CD14-positive monocyte (primary cell): Measurements from ENCODE around the gene CELSR1. TPM values are rescaled to one million over a fixed set of nuclear protein-coding genes. Genes with fewer than 3 reads are reported as not detected.

Experiments
- DNase-seq, 3 donors: peaks; one replicate each; pipeline ENCODE4 v3.0.0-alpha.2; 2011 to 2022
- H2AFZ ChIP-seq: 2 replicates; pipeline ENCODE4 v1.6.0; 2012; ENCODE audit warnings: mild to moderate bottlenecking, low read depth, low read length, inconsistent platforms; ENCODE audit not compliant: insufficient read depth, poor library complexity, severe bottlenecking
- H3K27ac ChIP-seq, 2 donors: 1 replicate in 1 of 2; 2 replicates in 1 of 2; pipeline ENCODE4 v1.5.1; 2012 to 2013; ENCODE audit warnings: low read length in 2 of 2, control low read depth in 1 of 2, inconsistent platforms in 1 of 2, low read depth in 1 of 2, mild to moderate bottlenecking in 1 of 2
- H3K27me3 ChIP-seq, 2 donors: one replicate each; pipeline versions ENCODE4 v1.6.0 to v1.6.1; 2011 to 2013; ENCODE audit warnings: low read length in 2 of 2; ENCODE audit not compliant: control insufficient read depth in 2 of 2, insufficient read depth in 2 of 2
- H3K36me3 ChIP-seq, 2 donors: replicated peaks in 1 of 2; 1 replicate in 1 of 2; 2 replicates in 1 of 2; pipeline versions ENCODE4 v1.5.1 to v1.6.1; 2012 to 2013; ENCODE audit warnings: low read length in 2 of 2, control low read depth in 1 of 2, inconsistent platforms in 1 of 2, mild to moderate bottlenecking in 1 of 2; ENCODE audit not compliant: insufficient read depth in 2 of 2, control insufficient read depth in 1 of 2
- H3K4me1 ChIP-seq, 2 donors: 1 replicate in 1 of 2; 2 replicates in 1 of 2; pipeline versions ENCODE4 v1.5.1 to v1.6.1; 2012 to 2013; ENCODE audit warnings: low read length in 2 of 2, control low read depth in 1 of 2, inconsistent platforms in 1 of 2, mild to moderate bottlenecking in 1 of 2, moderate library complexity in 1 of 2; ENCODE audit not compliant: insufficient read depth in 2 of 2, control insufficient read depth in 1 of 2
- H3K4me2 ChIP-seq: replicated peaks from 2 replicates; pipeline ENCODE3; 2012; ENCODE audit warnings: low read length, moderate library complexity, mild to moderate bottlenecking; ENCODE audit not compliant: poor library complexity, severe bottlenecking; ENCODE audit errors: extremely low read depth
- H3K4me3 ChIP-seq, 3 experiments: fragments of 200-600 bp in 1 of 3; sonication (generic) in 1 of 3; replicated peaks in 1 of 3; 1 replicate in 2 of 3; 2 replicates in 1 of 3; pipeline ENCODE4 v1.5.1; 2011 to 2013; ENCODE audit warnings: low read length in 3 of 3, mild to moderate bottlenecking in 3 of 3, control low read depth in 2 of 3, low read depth in 2 of 3, inconsistent platforms in 1 of 3, moderate library complexity in 1 of 3
- H3K79me2 ChIP-seq: 2 replicates; pipeline ENCODE4 v1.6.0; 2012; ENCODE audit warnings: mild to moderate bottlenecking, control low read depth, inconsistent platforms, low read length, moderate library complexity; ENCODE audit not compliant: insufficient read depth
- H3K9ac ChIP-seq: 2 replicates; pipeline ENCODE4 v1.6.0; 2017; ENCODE audit warnings: low read length, mild to moderate bottlenecking; ENCODE audit not compliant: insufficient read depth, poor library complexity, severe bottlenecking
- H3K9me3 ChIP-seq, 2 donors: replicated peaks in 1 of 2; 1 replicate in 1 of 2; 2 replicates in 1 of 2; pipeline versions ENCODE4 v1.5.1 to v1.6.1; 2012 to 2013; ENCODE audit warnings: low read length in 2 of 2, control low read depth in 1 of 2; ENCODE audit not compliant: control insufficient read depth in 1 of 2, insufficient read depth in 1 of 2
- H4K20me1 ChIP-seq: 2 replicates; pipeline ENCODE4 v1.6.0; 2012; ENCODE audit warnings: mild to moderate bottlenecking, low read length, control low read depth, moderate library complexity; ENCODE audit not compliant: insufficient read depth
- H3K27ac Mint-ChIP-seq, 7 donors: one replicate each; pipeline ENCODE4 v1.8.0; 2020; ENCODE audit warnings: mild to moderate bottlenecking in 7 of 7, mixed read lengths in 7 of 7, moderate library complexity in 6 of 7, inconsistent platforms in 2 of 7
- H3K27me3 Mint-ChIP-seq, 3 donors: one replicate each; pipeline ENCODE4 v1.8.0; 2021 to 2022; ENCODE audit warnings: low read depth in 3 of 3, mild to moderate bottlenecking in 3 of 3, mixed read lengths in 3 of 3, moderate library complexity in 3 of 3, inconsistent platforms in 1 of 3
- H3K36me3 Mint-ChIP-seq, 2 donors: one replicate each; pipeline ENCODE4 v1.8.0; 2020; ENCODE audit warnings: mixed read lengths in 2 of 2, inconsistent platforms in 1 of 2, mild to moderate bottlenecking in 1 of 2
- H3K4me1 Mint-ChIP-seq: one replicate; pipeline ENCODE4 v1.8.0; 2020; ENCODE audit warnings: mild to moderate bottlenecking, mixed read lengths
- H3K4me3 Mint-ChIP-seq, 2 donors: one replicate each; pipeline ENCODE4 v1.8.0; 2020; ENCODE audit warnings: mild to moderate bottlenecking in 2 of 2, mixed read lengths in 2 of 2, moderate library complexity in 1 of 2
- H3K9me3 Mint-ChIP-seq, 7 donors: one replicate each; pipeline ENCODE4 v1.8.0; 2020 to 2022; ENCODE audit warnings: mixed read lengths in 7 of 7, mild to moderate bottlenecking in 6 of 7, moderate library complexity in 6 of 7, inconsistent platforms in 2 of 7
- WGBS: methylation state at CpG from one replicate; pipeline ENCODE4 v1.1.5; 2013; ENCODE audit warnings: missing lambda C conversion rate; ENCODE audit not compliant: insufficient coverage; 5-methylcytosine and 5-hydroxymethylcytosine counted together
- intact Hi-C, 2 donors: fragments of 100-400 bp; cut with micrococcal nuclease; formaldehyde crosslinking; loops; one replicate each; pipeline versions ENCODE4 v1.15.0 to v1.15.1; 2023
- polyA plus RNA-seq, 3 donors: library from polyadenylated mRNA; depleted of rRNA in 1 of 3; unstranded in 2 of 3; stranded (reverse) in 1 of 3; fragments of 300-500 nt in 2 of 3; fragments of >200 nt in 1 of 3; fragmentation: Illumina TruSeq in 2 of 3; gene quantifications; 1 replicate in 2 of 3; 2 replicates in 1 of 3; pipeline ENCODE4 v1.2.3, GENCODE V29; 2012 to 2021
- TF ChIP-seq, protein P1 (sequence below): fragments of 200-600 bp; IDR thresholded peaks from one replicate; pipeline ENCODE4 v1.8.0; 2022; ENCODE audit warnings: antibody characterized with exemption, mild to moderate bottlenecking

CELSR1 gene
- polyA plus RNA-seq, 3 donors, result 0.16 TPM; not detected in 2

DNA sequence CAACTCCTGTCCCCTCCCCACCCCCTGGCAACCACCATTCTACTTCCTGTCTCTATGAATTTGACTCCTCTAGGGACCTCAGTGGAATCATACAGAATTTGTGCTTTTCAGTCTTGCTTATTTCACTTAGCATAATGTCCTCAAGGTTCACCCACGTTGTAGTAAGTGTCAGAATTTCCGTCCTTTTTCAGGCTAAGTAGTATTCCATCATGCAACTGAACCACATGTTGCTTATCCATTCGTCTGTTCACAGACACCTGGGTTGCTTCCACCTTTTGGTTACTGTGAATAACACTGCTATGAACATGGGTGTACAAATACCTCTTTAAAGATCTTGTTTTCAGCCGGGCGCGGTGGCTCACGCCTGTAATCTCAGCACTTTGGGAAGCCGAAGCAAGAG is 16.5 kb downstream of the CELSR1 start:
- Histone ChIP-seq H3K27ac (no peak overlapping the region), H3K4me1 (no peaks in the 10 kb centered on the region), H3K27me3 (no peaks in the 10 kb centered on the region), H2AFZ (no peak overlapping the region), H3K36me3 (no peaks in the 10 kb centered on the region), H3K9me3 (no peaks in the 10 kb centered on the region), H3K4me3 (no peak overlapping the region), H4K20me1 (no peaks in the 10 kb centered on the region), H3K79me2 (no peaks in the 10 kb centered on the region), H3K9ac (no peak overlapping the region), H3K4me2 (no peak overlapping the region)
- Mint-ChIP-seq H3K27ac (no peak overlapping the region), H3K27me3 (peaks cover 2 to 3% (median 2%) of the 10 kb centered on the region in 3 donors), H3K9me3 (peaks cover 0 to 1% (median 0%) of the 10 kb centered on the region in 7 donors), H3K4me1 (no peaks in the 10 kb centered on the region), H3K4me3 (no peak overlapping the region), H3K36me3 (no peaks in the 10 kb centered on the region)
- DNase-seq, result no peak
- TF ChIP-seq, protein P1, sequence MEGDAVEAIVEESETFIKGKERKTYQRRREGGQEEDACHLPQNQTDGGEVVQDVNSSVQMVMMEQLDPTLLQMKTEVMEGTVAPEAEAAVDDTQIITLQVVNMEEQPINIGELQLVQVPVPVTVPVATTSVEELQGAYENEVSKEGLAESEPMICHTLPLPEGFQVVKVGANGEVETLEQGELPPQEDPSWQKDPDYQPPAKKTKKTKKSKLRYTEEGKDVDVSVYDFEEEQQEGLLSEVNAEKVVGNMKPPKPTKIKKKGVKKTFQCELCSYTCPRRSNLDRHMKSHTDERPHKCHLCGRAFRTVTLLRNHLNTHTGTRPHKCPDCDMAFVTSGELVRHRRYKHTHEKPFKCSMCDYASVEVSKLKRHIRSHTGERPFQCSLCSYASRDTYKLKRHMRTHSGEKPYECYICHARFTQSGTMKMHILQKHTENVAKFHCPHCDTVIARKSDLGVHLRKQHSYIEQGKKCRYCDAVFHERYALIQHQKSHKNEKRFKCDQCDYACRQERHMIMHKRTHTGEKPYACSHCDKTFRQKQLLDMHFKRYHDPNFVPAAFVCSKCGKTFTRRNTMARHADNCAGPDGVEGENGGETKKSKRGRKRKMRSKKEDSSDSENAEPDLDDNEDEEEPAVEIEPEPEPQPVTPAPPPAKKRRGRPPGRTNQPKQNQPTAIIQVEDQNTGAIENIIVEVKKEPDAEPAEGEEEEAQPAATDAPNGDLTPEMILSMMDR, result no peak
- intact Hi-C loops, result no loop called here
- WGBS, result 80% methylated on average over 1 of the region's 8 CpGs

DNA sequence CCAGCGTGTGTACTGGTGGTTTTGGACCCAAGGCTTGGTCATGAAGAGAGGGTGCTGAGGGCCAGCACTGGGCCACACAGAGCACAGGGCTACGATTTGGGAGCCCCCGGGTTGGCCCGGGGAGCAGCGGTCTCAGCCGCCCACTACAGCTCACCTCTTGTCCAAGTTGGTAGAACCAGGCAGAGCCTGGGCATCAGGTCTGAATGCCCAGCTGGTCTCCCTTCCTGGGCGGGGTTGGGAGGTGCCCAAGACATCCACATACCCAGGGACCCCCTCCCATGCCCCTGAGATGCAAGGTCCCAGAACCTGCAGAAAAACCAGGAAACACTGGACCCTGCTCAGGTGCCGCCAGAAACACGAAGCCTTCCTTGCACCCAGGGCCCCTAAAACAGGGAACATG is 18.0 kb downstream of the CELSR1 start:
- Histone ChIP-seq H3K27ac (no peak overlapping the region), H3K9me3 (no peaks in the 10 kb centered on the region), H4K20me1 (no peaks in the 10 kb centered on the region), H3K4me3 (no peak overlapping the region), H2AFZ (no peak overlapping the region), H3K36me3 (no peaks in the 10 kb centered on the region), H3K79me2 (no peaks in the 10 kb centered on the region), H3K4me2 (no peak overlapping the region), H3K9ac (no peak overlapping the region), H3K4me1 (no peaks in the 10 kb centered on the region), H3K27me3 (no peaks in the 10 kb centered on the region)
- H3K9me3 Mint-ChIP-seq, result no peaks in the 10 kb centered on the region
- H3K4me3 Mint-ChIP-seq, result no peak overlapping the region
- no peak overlapping the region for H3K27ac Mint-ChIP-seq
- H3K36me3 Mint-ChIP-seq, result no peaks in the 10 kb centered on the region
- peaks cover 2 to 3% (median 2%) of the 10 kb centered on the region in 3 donors for H3K27me3 Mint-ChIP-seq
- DNase-seq, result no peak
- TF ChIP-seq, protein P1, result no peak
- intact Hi-C loops, result no loop called here
- WGBS, result 94% methylated on average over 8 of the region's 9 CpGs
- H3K4me1 Mint-ChIP-seq, result no peaks in the 10 kb centered on the region
